HG03565 (cell line): ENCODE data around the gene PHTF2.
A peak's percentile ranks its signal among the peaks of the same experiment; 100 is the strongest.
"Not testable (repeated sequence)": the region's sequence is repeated elsewhere in the genome, so short reads cannot be mapped to it uniquely, and the experiment has no call there.

Source experiments
- ATAC-seq: cut with Tn5 transposase; IDR thresholded peaks from one replicate; pipeline ENCODE4 v1.9.1; 2021; ENCODE audit warnings: mild to moderate bottlenecking, moderate library complexity; ENCODE audit not compliant: unreplicated experiment

Gene PHTF2

GRCh38 chr7:77798394-77799077, at the start of gene PHTF2, which contains the start of gene TMEM60:
Gene PHTF2 (plus strand): TSS chr7:77798773.
Gene TMEM60 (minus strand): TSS chr7:77798434. CDS start chr7:77794373, 4,061 bp downstream.
- peak; percentile 82 for ATAC-seq

GRCh38 chr7:77752016-77752415, 46.6 kb upstream of the PHTF2 start:
- no peak for ATAC-seq

GRCh38 chr7:77753173-77753572, 45.4 kb upstream of the PHTF2 start:
- ATAC-seq, result no peak

- ATAC-seq, result peak; percentile 86
Measured at GRCh38 chr7:77757589-77757988, 41.0 kb upstream of the PHTF2 start.

GRCh38 chr7:77759294-77759889, 39.2 kb upstream of the PHTF2 start:
- ATAC-seq, result no peak

- ATAC-seq, result no peak
Measured at GRCh38 chr7:77760809-77761453, 37.6 kb upstream of the PHTF2 start.

- ATAC-seq, result no peak
Measured at GRCh38 chr7:77765481-77765880, 33.1 kb upstream of the PHTF2 start.

- ATAC-seq, result no peak
Measured at GRCh38 chr7:77765906-77766800, 32.4 kb upstream of the PHTF2 start.

GRCh38 chr7:77766801-77767605, 31.6 kb upstream of the PHTF2 start:
- ATAC-seq, result no peak

- ATAC-seq, result no peak
Measured at GRCh38 chr7:77770316-77770715, 28.3 kb upstream of the PHTF2 start.

GRCh38 chr7:77771901-77772300, 26.7 kb upstream of the PHTF2 start:
- no peak for ATAC-seq

GRCh38 chr7:77778535-77778934, 20.0 kb upstream of the PHTF2 start:
- no peak for ATAC-seq

GRCh38 chr7:77782383-77782782, 16.2 kb upstream of the PHTF2 start:
- no peak for ATAC-seq

- no peak for ATAC-seq
Measured at GRCh38 chr7:77783111-77783510, 15.5 kb upstream of the PHTF2 start.

GRCh38 chr7:77783545-77783944, 15.0 kb upstream of the PHTF2 start:
- ATAC-seq, result no peak

- not testable (repeated sequence) for ATAC-seq
Measured at GRCh38 chr7:77784426-77784825, 14.1 kb upstream of the PHTF2 start.

- ATAC-seq, result no peak
Measured at GRCh38 chr7:77786018-77786417, 12.6 kb upstream of the PHTF2 start.

- no peak for ATAC-seq
Measured at GRCh38 chr7:77786741-77787140, 11.8 kb upstream of the PHTF2 start.

- ATAC-seq, result no peak
Measured at GRCh38 chr7:77788327-77788902, 10.2 kb upstream of the PHTF2 start.

GRCh38 chr7:77791336-77791735, 7.2 kb upstream of the PHTF2 start:
- ATAC-seq, result no peak
